ENCODE data around the gene FANCI. TPM values are rescaled to one million over a fixed set of nuclear protein-coding genes. Genes with fewer than 3 reads are reported as not detected.

The FANCI gene
- total RNA-seq (2022; extraction: Qiagen RNA extraction; ENCODE audit: low read depth) = 53.7 to 78.5 TPM (median 67.8 TPM) in 5 replicates

DNA sequence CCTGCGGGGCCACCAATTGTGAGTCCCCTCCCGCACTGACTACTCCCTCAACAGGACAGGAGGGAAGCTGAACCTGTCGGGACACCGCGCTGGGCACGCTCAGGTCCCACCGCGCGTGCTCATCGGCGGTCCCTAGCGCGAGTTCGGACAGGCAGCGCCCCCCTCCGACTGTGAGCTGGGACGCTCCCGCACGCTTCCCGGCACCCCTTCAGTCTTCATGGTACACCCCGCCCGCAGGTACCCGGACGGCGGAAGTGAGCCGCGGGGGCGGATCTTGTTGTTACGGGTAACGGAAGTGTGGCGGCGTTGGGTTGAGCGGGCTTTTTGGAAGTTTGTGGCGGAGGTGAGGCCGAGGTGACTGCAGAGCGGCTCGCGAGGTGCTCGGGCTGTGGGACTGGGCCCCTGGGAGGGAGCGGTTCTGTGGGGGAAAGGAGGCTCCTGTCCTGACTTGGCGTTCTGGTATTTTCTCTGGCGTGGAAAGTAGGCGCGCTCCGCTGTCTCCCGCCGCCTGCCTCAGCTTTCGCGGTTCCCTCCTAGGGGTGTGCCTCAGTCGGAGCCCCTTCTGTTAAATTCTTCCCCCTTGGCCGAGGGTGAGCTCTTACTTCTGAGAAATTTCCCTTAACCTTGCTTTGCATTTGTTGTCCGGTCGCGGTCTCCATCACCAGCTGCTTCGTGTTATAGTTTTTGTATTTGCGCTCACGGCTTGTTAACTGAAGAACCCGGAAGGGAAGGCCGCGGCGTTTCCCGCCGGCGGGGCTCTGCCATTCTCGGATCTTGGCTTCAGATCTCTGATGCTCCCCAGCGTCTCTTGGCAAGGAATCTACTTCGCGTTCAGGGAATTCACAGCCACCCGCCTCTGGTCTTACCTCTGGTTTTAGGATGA lies at the start of gene FANCI:
Gene FANCI (plus strand): TSS at position 289 of the 883 bp plus-strand sequence. CDS start 3,669 bp downstream, outside the sequence.

DNA sequence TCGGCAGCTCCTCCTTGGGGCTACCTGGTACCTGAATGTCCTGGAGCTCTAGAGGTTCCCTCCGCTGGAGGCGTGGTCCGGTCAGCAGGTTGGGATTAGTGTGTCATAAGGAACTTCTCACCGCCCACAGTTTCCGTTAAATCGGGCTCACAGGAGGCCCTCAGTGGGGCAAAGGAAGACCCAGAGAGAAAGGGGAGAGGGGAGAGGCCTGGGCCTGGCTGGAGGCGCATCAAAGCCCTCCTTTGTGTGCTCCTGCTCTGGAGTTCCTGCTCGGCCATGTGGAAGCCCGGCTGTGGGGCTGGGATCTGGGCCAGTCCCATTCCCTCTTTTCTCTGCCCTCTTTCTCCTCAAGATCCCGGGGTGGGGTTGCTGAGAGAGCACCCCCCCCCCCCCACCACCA lies 22.2 kb upstream of the FANCI start, which contains the start of gene RLBP1:
Gene RLBP1 (minus strand): TSS at position 37 of the 400 bp plus-strand sequence. CDS start 2,604 bp downstream, outside the sequence.

DNA sequence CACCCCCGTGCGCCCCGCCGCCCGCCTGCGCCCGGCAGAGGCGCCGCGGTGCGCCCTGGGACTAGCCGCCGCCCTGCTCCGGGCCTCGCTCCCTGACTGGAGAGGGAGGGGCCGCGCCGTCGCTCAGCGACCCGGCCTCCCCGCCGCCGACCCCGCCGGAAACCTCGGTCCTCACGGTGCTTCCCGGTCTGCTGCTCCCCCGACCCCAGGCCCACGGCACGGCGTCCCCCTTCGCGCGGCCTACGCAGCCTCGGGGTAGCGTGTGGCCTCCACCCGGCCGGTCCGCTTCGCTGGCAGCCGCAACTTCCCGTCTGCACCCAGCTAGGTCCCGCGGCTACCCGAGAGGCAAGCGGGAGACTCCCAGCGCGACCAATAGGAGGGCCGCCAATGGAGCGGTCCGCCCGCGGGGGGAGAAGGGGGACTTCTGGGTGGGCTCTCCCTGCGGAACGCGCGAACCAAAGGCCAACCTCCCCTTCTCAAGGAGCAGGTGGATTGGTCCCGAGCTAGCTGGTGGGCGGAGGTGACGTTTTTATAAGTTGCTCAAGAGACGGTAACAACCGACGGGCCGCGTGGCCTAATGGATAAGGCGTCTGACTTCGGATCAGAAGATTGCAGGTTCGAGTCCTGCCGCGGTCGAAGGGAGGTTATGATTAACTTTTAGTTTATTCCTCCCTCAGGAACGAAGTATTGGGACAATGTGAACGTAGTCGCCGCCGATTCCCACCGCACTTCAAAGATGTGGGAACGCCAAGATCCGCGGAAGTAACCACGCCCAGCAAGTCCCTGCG lies 90.9 kb downstream of the FANCI start, which contains the start of gene POLG:
Gene POLG (minus strand): TSS at position 315 of the 788 bp plus-strand sequence. CDS start 1,070 bp downstream, outside the sequence.

Other genes starting within 250 kb of the FANCI start
- gene ABHD2, start 155.5 kb upstream of the FANCI start, total RNA-seq (2022; extraction: Qiagen RNA extraction; ENCODE audit: low read depth) = 70.0 to 104 TPM (median 93.8 TPM) in 5 replicates
- not detected in 5 replicates for gene RLBP1, start 22.4 kb upstream of the FANCI start, total RNA-seq (2022; extraction: Qiagen RNA extraction; ENCODE audit: low read depth)
- 45.6 to 54.7 TPM (median 53.7 TPM) in 5 replicates for gene POLG, start 90.8 kb downstream of the FANCI start, total RNA-seq (2022; extraction: Qiagen RNA extraction; ENCODE audit: low read depth)

Measured in A549 treated with DMSO at 1 μM for 4 hours (cell line).